PFSK-1 (cell line): ENCODE data around the gene ESYT2.

Source experiments
- SIN3A ChIP-seq: IDR thresholded peaks from 2 replicates; pipeline ENCODE4 v1.6.1; 2012; ENCODE audit warnings: mild to moderate bottlenecking, low read length, moderate library complexity, borderline replicate concordance; ENCODE audit not compliant: insufficient read depth
- TAF1 ChIP-seq: IDR thresholded peaks from 2 replicates; pipeline ENCODE4 v1.6.1; 2012; ENCODE audit warnings: low read length, control low read depth, borderline replicate concordance; ENCODE audit not compliant: insufficient read depth

- TF ChIP-seq TAF1 (no peak), SIN3A (no peak)
Measured at GRCh38 chr7:158778471-158778870, 50.8 kb downstream of the ESYT2 start.
